Measurements from ENCODE around the gene KLHL22. TPM values are rescaled to one million over a fixed set of nuclear protein-coding genes. Genes with fewer than 3 reads are reported as not detected.

Gene KLHL22
- total and polyA plus RNA-seq, 2 of the 8 experiments (the other 6 are each of a cell fraction or from before 2014, with no cell fraction given), result 9.4 to 16.2 TPM

- no peak overlapping the region for H2BK120ac ChIP-seq (replicated peaks; ENCODE audit: low read depth, low read length)
- no peak overlapping the region for H3K14ac ChIP-seq (ENCODE audit: insufficient read length)
- no peak overlapping the region for H3K56ac ChIP-seq (replicated peaks; ENCODE audit: insufficient read length, low read depth, low read length)
- no peak for TF ChIP-seq NANOG (IDR thresholded peaks at IDR 0.05; ENCODE audit: insufficient read depth, low read depth, low read length, poor library complexity, severe bottlenecking)
- TF ChIP-seq RBBP5 (IDR thresholded peaks at IDR 0.05; ENCODE audit: borderline replicate concordance, low read depth, low read length), result no peak
- no peak overlapping the region for H2BK12ac ChIP-seq (ENCODE audit: low read depth, low read length)
- H3K4ac ChIP-seq (replicated peaks; ENCODE audit: insufficient read length, low read depth, low read length), result no peak overlapping the region
- no peak overlapping the region for H4K91ac ChIP-seq (replicated peaks; ENCODE audit: insufficient read length, low read length)
- H2BK20ac ChIP-seq (ENCODE audit: low read length), result no peak overlapping the region
- 81% methylated on average over 5 of the region's 5 CpGs; no CpG with 5 or more reads in 1 of the 2 experiments for WGBS, 2 experiments (ENCODE audit: extremely low coverage in 1 of 2, insufficient coverage in 1 of 2, insufficient read length in 1 of 2, insufficient replicate concordance in 2 of 2, low coverage in 1 of 2, low lambda C conversion rate in 2 of 2, missing lambda C conversion rate in 1 of 2)
- H3K4me2 ChIP-seq (ENCODE audit: insufficient read depth in 1 of 2, low read depth in 2 of 2, low read length in 2 of 2), result no peak overlapping the region
- no peaks in the 10 kb centered on the region for H3K23me2 ChIP-seq (ENCODE audit: low read depth, low read length)
- DNase-seq (ENCODE audit: low read depth in 1 of 2, low spot score in 2 of 2) (no peak), FAIRE-seq (no peak)
- no peaks in the 10 kb centered on the region for H4K20me1 ChIP-seq (replicated peaks in 1 of 2; ENCODE audit: control insufficient read depth in 1 of 2, insufficient read depth in 2 of 2, low read length in 2 of 2)
- no peaks in the 10 kb centered on the region for H3K36me3 ChIP-seq (ENCODE audit: control insufficient read depth in 2 of 4, insufficient read depth in 4 of 4, low read length in 3 of 4)
- H2BK5ac ChIP-seq (ENCODE audit: low read depth, low read length), result no peak overlapping the region
- H2AFZ ChIP-seq (ENCODE audit: low read length), result no peak overlapping the region
- H3K4me3 ChIP-seq (ENCODE audit: extremely low read depth in 1 of 4, insufficient read depth in 2 of 4, low read depth in 3 of 4, low read length in 4 of 4), result no peak overlapping the region
- no peak overlapping the region for H3K23ac ChIP-seq (ENCODE audit: insufficient read length)
- H4K5ac ChIP-seq (ENCODE audit: insufficient read length, low read depth, low read length), result no peak overlapping the region
- H3K18ac ChIP-seq (ENCODE audit: extremely low read depth, low read length), result no peak overlapping the region
- H3K4me1 ChIP-seq (replicated peaks in 1 of 4; ENCODE audit: control insufficient read depth in 3 of 4, insufficient read depth in 4 of 4, low read length in 3 of 4), result no peaks in the 10 kb centered on the region; a peak in 1 of 7 replicates
- no peak overlapping the region for H4K8ac ChIP-seq (ENCODE audit: extremely low read depth, insufficient read depth, low read length)
- no peak overlapping the region for H3K9ac ChIP-seq (replicated peaks in 1 of 4; ENCODE audit: extremely low read depth in 1 of 4, low read depth in 3 of 4, low read length in 3 of 4)
- CTCF ChIA-PET (ENCODE audit: partially characterized antibody), result no interaction called here
- H3K27me3 ChIP-seq (replicated peaks in 1 of 4; ENCODE audit: control insufficient read depth in 3 of 4, extremely low read depth in 1 of 4, insufficient read depth in 3 of 4, low read length in 3 of 4), result no peaks in the 10 kb centered on the region
- H3K79me1 ChIP-seq (ENCODE audit: low read depth, low read length), result no peaks in the 10 kb centered on the region
- POLR2A ChIA-PET (ENCODE audit: partially characterized antibody), result no interaction called here
- no peaks in the 10 kb centered on the region for H3K9me3 ChIP-seq (ENCODE audit: insufficient read depth in 2 of 2, low read depth in 1 of 2, low read length in 1 of 2)
- no peak overlapping the region for H3K27ac ChIP-seq (ENCODE audit: low read depth, low read length)
- no peaks in the 10 kb centered on the region for H3K79me2 ChIP-seq (ENCODE audit: control insufficient read depth in 1 of 2, insufficient read depth in 2 of 2, low read length in 2 of 2)
- no peak overlapping the region for H2AK5ac ChIP-seq (ENCODE audit: low read depth, low read length)
- H2BK15ac ChIP-seq (ENCODE audit: low read length), result no peak overlapping the region
These were observed 81.5 kb downstream of the KLHL22 start for GRCh38 chr22:20414059-20414440.

Data from H1 (cell line).